COR-L47 (cell line): ENCODE data around the gene TBC1D3B.
"Not testable (repeated sequence)": the region's sequence is repeated elsewhere in the genome, so short reads cannot be mapped to it uniquely, and the experiment has no call there.

Source experiments
- DNase-seq: peaks from one replicate; lab custom pipeline; 2025; lab: John Stamatoyannopoulos, UW

Gene TBC1D3B

GRCh38 chr17:36128411-36128978, 47.9 kb downstream of the TBC1D3B start:
- no peak for DNase-seq

GRCh38 chr17:36127911-36128310, 48.5 kb downstream of the TBC1D3B start:
- no peak for DNase-seq

GRCh38 chr17:36127199-36127893, 49.1 kb downstream of the TBC1D3B start:
- no peak for DNase-seq

GRCh38 chr17:36124879-36125824, 51.3 kb downstream of the TBC1D3B start:
- DNase-seq: no peak

DNA sequence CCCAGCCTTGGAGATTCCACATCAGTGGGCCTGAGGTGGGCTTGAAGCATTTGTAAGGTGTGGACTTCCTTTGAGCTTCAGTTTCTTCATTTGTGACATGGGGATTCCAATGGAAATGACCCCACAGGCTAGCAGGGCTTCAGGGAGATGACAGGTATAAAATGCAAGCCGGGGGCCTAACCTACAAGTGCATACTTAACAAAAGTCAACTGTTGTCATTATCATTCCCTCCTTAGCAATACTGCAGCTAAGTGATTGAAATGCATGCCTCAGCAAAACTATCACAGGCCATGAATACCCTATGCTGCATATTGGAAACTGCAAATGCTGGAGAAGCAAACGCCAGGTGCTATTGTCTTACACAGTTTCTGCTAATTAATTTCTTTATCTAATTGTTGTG, 53.0 kb downstream of the TBC1D3B start:
- DNase-seq: no peak

DNA sequence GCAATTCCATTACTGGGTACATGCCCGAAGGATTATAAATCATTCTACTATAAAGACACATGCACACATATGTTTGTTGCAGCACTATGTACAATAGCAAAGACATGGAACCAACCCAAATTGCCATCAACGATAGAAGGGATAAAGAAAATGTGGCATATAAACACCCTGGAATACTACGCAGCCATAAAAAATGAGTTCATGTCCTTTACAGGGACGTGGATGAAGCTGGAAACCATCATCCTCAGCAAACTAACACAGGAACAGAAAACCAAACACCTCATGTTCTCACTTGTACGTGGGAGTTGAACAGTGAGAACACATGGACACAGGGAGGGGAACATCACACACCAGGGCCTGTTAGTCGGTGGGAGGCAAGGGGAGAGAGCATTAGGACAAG, 55.3 kb downstream of the TBC1D3B start:
- DNase-seq: not testable (repeated sequence)

DNA sequence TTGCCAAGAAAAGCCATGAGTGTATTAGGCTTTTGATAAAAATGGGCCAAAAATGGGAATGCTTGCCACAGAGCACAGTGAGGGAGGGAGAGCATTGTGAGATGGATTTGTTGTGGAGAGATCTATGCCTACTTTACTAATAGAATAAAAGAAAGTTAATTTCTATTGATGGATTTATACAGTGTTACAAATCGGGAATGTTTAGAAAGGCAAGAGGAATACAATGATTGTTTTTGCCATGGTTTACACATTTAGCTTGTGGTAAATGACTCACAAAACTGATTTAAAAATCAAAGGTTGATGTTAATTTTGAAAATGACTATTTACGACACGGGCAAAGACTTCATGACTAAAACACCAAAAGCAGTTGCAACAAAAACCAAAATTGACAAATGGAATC, 56.2 kb downstream of the TBC1D3B start:
- DNase-seq: no peak

- DNase-seq: no peak
These were observed 57.7 kb downstream of the TBC1D3B start for GRCh38 chr17:36118477-36119353.

DNA sequence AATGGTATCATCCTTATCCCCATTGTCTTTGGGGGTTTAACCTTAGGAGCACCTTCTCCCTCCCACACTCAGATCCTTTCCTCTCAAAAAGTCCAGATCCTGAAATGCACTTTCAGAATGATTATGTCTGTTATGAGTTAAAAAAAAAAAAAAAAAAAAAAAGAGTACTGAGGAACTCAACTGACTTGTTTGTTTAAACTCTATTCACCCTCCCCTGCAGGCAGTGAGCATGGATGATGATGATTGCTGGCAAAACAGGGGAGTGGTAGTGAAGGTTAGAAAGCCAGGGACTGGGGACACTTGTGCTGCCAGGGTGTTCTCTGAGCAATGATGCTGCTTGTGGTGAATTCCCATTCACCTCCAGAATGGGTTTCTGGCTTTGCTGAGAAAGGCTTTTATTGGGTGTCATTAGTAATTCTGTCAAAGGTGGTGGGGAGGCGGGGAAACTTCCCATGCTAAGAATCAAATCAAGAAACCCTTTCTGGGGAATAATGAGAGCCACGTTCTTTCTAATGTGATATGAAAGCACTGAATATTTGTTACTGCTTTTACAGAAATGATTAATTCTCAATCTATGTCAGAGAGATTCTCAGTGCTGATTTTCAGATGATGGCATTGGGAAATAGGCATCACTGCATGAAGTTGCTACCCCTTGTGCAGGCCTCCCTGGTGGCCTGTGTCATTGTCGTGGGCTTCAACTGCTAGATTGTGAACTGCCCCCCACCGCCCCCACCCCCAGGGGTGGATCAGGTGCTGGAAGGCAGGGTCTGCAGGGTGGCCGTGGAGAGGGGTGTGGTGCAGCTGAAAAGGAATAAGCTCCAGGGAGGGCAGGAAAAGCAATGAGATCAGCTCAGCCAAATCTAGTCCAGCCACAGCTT, 58.7 kb downstream of the TBC1D3B start:
- DNase-seq: no peak
